SK-N-SH (cell line): ENCODE measurements around the gene ELF5. TPM values are rescaled to one million over a fixed set of nuclear protein-coding genes. Genes with fewer than 3 reads are reported as not detected.

Experiments
- CTCF ChIA-PET: fragments of 300-600, 350-600 bp; formaldehyde crosslinking; extraction: SDS; loops from one replicate; lab custom pipeline; 2021; lab: Yijun Ruan, JAX
- POLR2A ChIA-PET: fragments of 350-600 bp; sonication (Branson Sonifier 250); formaldehyde crosslinking; extraction: SDS; loops from one replicate; lab custom pipeline; 2020; ENCODE audit warnings: antibody characterized with exemption, inconsistent platforms; lab: Yijun Ruan, JAX
- DNase-seq: peaks from one replicate; pipeline ENCODE4 v3.0.0; 2012
- H2AFZ ChIP-seq: fragments of 200-600 bp; sonication (generic); 2 replicates; pipeline ENCODE4 v1.8.1; 2016; ENCODE audit warnings: antibody characterized with exemption, mild to moderate bottlenecking, low read depth
- H3F3A ChIP-seq: fragments of 200-600 bp; sonication (generic); replicated peaks from 2 replicates; pipeline ENCODE3; 2016; ENCODE audit warnings: antibody characterized with exemption, mild to moderate bottlenecking; ENCODE audit not compliant: insufficient read depth
- H3K27ac ChIP-seq, 2 experiments: fragments of 200-500 bp in 1 of 2; fragments of 200-600 bp in 1 of 2; sonication (Bioruptor generic) in 1 of 2; sonication (generic), shearing (Covaris generic) in 1 of 2; 2 replicates each; pipeline versions ENCODE4 v1.5.1 to v1.6.1; 2014 to 2016; ENCODE audit warnings: low read depth in 2 of 2, inconsistent platforms in 1 of 2, low read length in 1 of 2, mild to moderate bottlenecking in 1 of 2, mixed read lengths in 1 of 2
- H3K27me3 ChIP-seq: fragments of 200-600 bp; sonication (generic), shearing (Covaris generic); 2 replicates; pipeline ENCODE4 v1.6.1; 2016; ENCODE audit warnings: mixed run types; ENCODE audit not compliant: insufficient read depth
- H3K36me3 ChIP-seq, 2 experiments: fragments of 200-500 bp in 1 of 2; fragments of 200-600 bp in 1 of 2; sonication (Bioruptor generic) in 1 of 2; sonication (generic) in 1 of 2; replicated peaks in 1 of 2; 2 replicates each; pipeline versions ENCODE3 to v1.5.1; 2014 to 2016; ENCODE audit warnings: low read length in 1 of 2, mild to moderate bottlenecking in 1 of 2; ENCODE audit not compliant: insufficient read depth in 2 of 2, control insufficient read depth in 1 of 2
- H3K4me1 ChIP-seq, 2 experiments: fragments of 200-500 bp in 1 of 2; fragments of 200-600 bp in 1 of 2; sonication (Bioruptor generic) in 1 of 2; sonication (generic), shearing (Covaris generic) in 1 of 2; 2 replicates each; pipeline versions ENCODE4 v1.5.1 to v1.6.1; 2014 to 2016; ENCODE audit warnings: low read depth in 1 of 2, low read length in 1 of 2, mixed run types in 1 of 2; ENCODE audit not compliant: insufficient read depth in 2 of 2, control insufficient read depth in 1 of 2
- H3K4me2 ChIP-seq: fragments of 200-600 bp; sonication (generic), shearing (Covaris generic); 2 replicates; pipeline ENCODE4 v1.6.1; 2017; ENCODE audit warnings: mixed run types
- H3K4me3 ChIP-seq, 2 experiments: fragments of 200-500 bp in 1 of 2; fragments of 200-600 bp in 1 of 2; sonication (Bioruptor generic) in 1 of 2; sonication (generic), shearing (Covaris generic) in 1 of 2; 2 replicates each; pipeline versions ENCODE4 v1.5.1 to v1.8.1; 2014 to 2016; ENCODE audit warnings: low read depth in 2 of 2, inconsistent platforms in 1 of 2, low read length in 1 of 2, mild to moderate bottlenecking in 1 of 2, mixed read lengths in 1 of 2, moderate library complexity in 1 of 2
- H3K79me2 ChIP-seq: fragments of 200-600 bp; sonication (generic); 2 replicates; pipeline ENCODE4 v1.8.1; 2017; ENCODE audit warnings: mild to moderate bottlenecking; ENCODE audit not compliant: insufficient read depth
- H3K9ac ChIP-seq: fragments of 200-600 bp; sonication (generic); 2 replicates; pipeline ENCODE4 v1.6.1; 2017; ENCODE audit warnings: mixed run types
- H3K9me2 ChIP-seq: fragments of 200-600 bp; sonication (generic); 2 replicates; pipeline ENCODE4 v1.6.1; 2017; ENCODE audit warnings: mixed run types
- H3K9me3 ChIP-seq: fragments of 200-600 bp; sonication (generic); 2 replicates; pipeline ENCODE4 v1.6.1; 2017; ENCODE audit warnings: mixed run types, mild to moderate bottlenecking, moderate library complexity
- H4K20me1 ChIP-seq: fragments of 200-600 bp; sonication (generic); 2 replicates; pipeline ENCODE4 v1.6.1; 2017; ENCODE audit warnings: mild to moderate bottlenecking, mixed run types; ENCODE audit not compliant: insufficient read depth
- FOXM1 ChIP-seq: IDR thresholded peaks from 2 replicates; pipeline ENCODE4 v1.4.0; 2012; ENCODE audit warnings: low read depth, mild to moderate bottlenecking
- JUND ChIP-seq: IDR thresholded peaks from 2 replicates; pipeline ENCODE4 v1.4.0; 2012
- NFIC ChIP-seq: IDR thresholded peaks from 2 replicates; pipeline ENCODE4 v1.4.0; 2012; ENCODE audit warnings: borderline replicate concordance
- NRF1 ChIP-seq: IDR thresholded peaks from 2 replicates; pipeline ENCODE4 v1.6.1; 2012; ENCODE audit warnings: low read depth, mild to moderate bottlenecking, low read length
- RFX5 ChIP-seq: IDR thresholded peaks from 2 replicates; pipeline ENCODE4 v1.6.1; 2012; ENCODE audit warnings: mild to moderate bottlenecking, improper control_type of control experiment, low read length
- RXRA ChIP-seq: IDR thresholded peaks from 2 replicates; pipeline ENCODE4 v1.4.0; 2012; ENCODE audit warnings: low read depth, mild to moderate bottlenecking, borderline replicate concordance
- SIN3A ChIP-seq: IDR thresholded peaks from 2 replicates; pipeline ENCODE4 v1.6.1; 2012; ENCODE audit warnings: low read depth, mild to moderate bottlenecking, low read length, moderate library complexity, borderline replicate concordance
- SMC3 ChIP-seq: IDR thresholded peaks from 2 replicates; pipeline ENCODE4 v1.6.1; 2012; ENCODE audit warnings: low read depth, low read length, improper control_type of control experiment
- WGBS: methylation state at CpG from one replicate; pipeline ENCODE4 v1.1.6; 2017; ENCODE audit warnings: low lambda C conversion rate; 5-methylcytosine and 5-hydroxymethylcytosine counted together
- polyA plus RNA-seq, 3 experiments: library from polyadenylated mRNA; depleted of rRNA; stranded (reverse); fragments of >200 nt; gene quantifications; 2 replicates each; pipeline ENCODE4 v1.2.3, GENCODE V29; 2012
- TF ChIP-seq, protein P1 (sequence below): IDR thresholded peaks from 2 replicates; pipeline ENCODE4 v1.6.1; 2012; ENCODE audit warnings: mild to moderate bottlenecking, low read depth, low read length, moderate library complexity
- TF ChIP-seq, protein P2 (sequence below): fragments of 150-350 bp; IDR thresholded peaks from 2 replicates; pipeline ENCODE4 v1.6.1; 2016; ENCODE audit warnings: mild to moderate bottlenecking, low read depth, low read length
- TF ChIP-seq, protein P3 (sequence below): IDR thresholded peaks from 2 replicates; pipeline ENCODE4 v1.4.0; 2012; ENCODE audit warnings: low read depth, borderline replicate concordance
- TF ChIP-seq, protein P4 (sequence below): fragments of 200-600 bp; sonication (generic); IDR thresholded peaks from 2 replicates; pipeline ENCODE4 v1.6.1; 2017; ENCODE audit warnings: antibody characterized with exemption, mild to moderate bottlenecking, moderate library complexity

The ELF5 gene
- polyA plus RNA-seq, 1 of the 3 experiments (the other 2 are of a cell fraction), result not detected

DNA sequence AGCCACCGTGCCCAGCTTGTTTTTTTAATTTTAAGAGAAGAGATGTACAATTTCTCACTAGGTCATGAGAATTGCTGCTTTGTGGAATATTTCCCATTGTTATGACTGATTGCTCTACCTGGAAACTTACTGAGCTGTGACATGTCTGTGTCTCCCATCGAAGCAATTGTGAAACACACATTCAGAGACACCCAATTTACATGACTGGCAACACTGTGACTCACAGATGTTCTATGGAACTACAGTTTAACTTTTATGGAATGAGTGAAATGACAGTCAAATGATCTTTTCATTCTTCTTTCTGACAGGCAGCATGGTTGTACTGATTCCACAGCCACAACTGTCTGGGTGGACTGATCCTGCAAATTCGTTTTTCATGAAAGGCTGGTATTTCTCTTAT is 32.3 kb downstream of the ELF5 start:
- CTCF ChIA-PET, result interaction anchor here (0.6 to 4.2 kb wide), 4 partner anchors 12 to 101 kb away, joined by 3 to 30 read pairs (median 8); no protein-coding TSS in a partner anchor
- POLR2A ChIA-PET, result no interaction called here

More for the DNA sequence above, 32.3 kb downstream of the ELF5 start:
- H3K4me3 ChIP-seq, result no peak overlapping the region
- no peaks in the 10 kb centered on the region for H4K20me1 ChIP-seq
- H2AFZ ChIP-seq, result no peak overlapping the region
- no peak overlapping the region for H3K4me2 ChIP-seq
- 64% methylated on average over 3 of the region's 3 CpGs for WGBS
- no peaks in the 10 kb centered on the region for H3K79me2 ChIP-seq
- no peaks in the 10 kb centered on the region for H3K36me3 ChIP-seq
- H3K4me1 ChIP-seq, result no peaks in the 10 kb centered on the region
- TF ChIP-seq NRF1 (no peak), RFX5 (no peak), NFIC (no peak), SIN3A (no peak), RXRA (no peak), JUND (no peak), SMC3 (no peak), FOXM1 (no peak)
- TF ChIP-seq, protein P1, sequence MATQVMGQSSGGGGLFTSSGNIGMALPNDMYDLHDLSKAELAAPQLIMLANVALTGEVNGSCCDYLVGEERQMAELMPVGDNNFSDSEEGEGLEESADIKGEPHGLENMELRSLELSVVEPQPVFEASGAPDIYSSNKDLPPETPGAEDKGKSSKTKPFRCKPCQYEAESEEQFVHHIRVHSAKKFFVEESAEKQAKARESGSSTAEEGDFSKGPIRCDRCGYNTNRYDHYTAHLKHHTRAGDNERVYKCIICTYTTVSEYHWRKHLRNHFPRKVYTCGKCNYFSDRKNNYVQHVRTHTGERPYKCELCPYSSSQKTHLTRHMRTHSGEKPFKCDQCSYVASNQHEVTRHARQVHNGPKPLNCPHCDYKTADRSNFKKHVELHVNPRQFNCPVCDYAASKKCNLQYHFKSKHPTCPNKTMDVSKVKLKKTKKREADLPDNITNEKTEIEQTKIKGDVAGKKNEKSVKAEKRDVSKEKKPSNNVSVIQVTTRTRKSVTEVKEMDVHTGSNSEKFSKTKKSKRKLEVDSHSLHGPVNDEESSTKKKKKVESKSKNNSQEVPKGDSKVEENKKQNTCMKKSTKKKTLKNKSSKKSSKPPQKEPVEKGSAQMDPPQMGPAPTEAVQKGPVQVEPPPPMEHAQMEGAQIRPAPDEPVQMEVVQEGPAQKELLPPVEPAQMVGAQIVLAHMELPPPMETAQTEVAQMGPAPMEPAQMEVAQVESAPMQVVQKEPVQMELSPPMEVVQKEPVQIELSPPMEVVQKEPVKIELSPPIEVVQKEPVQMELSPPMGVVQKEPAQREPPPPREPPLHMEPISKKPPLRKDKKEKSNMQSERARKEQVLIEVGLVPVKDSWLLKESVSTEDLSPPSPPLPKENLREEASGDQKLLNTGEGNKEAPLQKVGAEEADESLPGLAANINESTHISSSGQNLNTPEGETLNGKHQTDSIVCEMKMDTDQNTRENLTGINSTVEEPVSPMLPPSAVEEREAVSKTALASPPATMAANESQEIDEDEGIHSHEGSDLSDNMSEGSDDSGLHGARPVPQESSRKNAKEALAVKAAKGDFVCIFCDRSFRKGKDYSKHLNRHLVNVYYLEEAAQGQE, result no peak
- TF ChIP-seq, protein P2, sequence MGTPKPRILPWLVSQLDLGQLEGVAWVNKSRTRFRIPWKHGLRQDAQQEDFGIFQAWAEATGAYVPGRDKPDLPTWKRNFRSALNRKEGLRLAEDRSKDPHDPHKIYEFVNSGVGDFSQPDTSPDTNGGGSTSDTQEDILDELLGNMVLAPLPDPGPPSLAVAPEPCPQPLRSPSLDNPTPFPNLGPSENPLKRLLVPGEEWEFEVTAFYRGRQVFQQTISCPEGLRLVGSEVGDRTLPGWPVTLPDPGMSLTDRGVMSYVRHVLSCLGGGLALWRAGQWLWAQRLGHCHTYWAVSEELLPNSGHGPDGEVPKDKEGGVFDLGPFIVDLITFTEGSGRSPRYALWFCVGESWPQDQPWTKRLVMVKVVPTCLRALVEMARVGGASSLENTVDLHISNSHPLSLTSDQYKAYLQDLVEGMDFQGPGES, result no peak
- TF ChIP-seq, protein P3, sequence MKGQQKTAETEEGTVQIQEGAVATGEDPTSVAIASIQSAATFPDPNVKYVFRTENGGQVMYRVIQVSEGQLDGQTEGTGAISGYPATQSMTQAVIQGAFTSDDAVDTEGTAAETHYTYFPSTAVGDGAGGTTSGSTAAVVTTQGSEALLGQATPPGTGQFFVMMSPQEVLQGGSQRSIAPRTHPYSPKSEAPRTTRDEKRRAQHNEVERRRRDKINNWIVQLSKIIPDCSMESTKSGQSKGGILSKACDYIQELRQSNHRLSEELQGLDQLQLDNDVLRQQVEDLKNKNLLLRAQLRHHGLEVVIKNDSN, result no peak
- TF ChIP-seq, protein P4, sequence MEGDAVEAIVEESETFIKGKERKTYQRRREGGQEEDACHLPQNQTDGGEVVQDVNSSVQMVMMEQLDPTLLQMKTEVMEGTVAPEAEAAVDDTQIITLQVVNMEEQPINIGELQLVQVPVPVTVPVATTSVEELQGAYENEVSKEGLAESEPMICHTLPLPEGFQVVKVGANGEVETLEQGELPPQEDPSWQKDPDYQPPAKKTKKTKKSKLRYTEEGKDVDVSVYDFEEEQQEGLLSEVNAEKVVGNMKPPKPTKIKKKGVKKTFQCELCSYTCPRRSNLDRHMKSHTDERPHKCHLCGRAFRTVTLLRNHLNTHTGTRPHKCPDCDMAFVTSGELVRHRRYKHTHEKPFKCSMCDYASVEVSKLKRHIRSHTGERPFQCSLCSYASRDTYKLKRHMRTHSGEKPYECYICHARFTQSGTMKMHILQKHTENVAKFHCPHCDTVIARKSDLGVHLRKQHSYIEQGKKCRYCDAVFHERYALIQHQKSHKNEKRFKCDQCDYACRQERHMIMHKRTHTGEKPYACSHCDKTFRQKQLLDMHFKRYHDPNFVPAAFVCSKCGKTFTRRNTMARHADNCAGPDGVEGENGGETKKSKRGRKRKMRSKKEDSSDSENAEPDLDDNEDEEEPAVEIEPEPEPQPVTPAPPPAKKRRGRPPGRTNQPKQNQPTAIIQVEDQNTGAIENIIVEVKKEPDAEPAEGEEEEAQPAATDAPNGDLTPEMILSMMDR, result no peak
- no peak for DNase-seq
- H3K27ac ChIP-seq, result no peak overlapping the region
- no peaks in the 10 kb centered on the region for H3K9me2 ChIP-seq
- H3K9me3 ChIP-seq, result no peaks in the 10 kb centered on the region
- peaks cover 4% of the 10 kb centered on the region; the same call in 1 of the 2 replicates for H3K27me3 ChIP-seq
- no peaks in the 10 kb centered on the region for H3F3A ChIP-seq
- H3K9ac ChIP-seq, result no peak overlapping the region
